Esophagus muscularis mucosa (tissue), 3 donors: ENCODE measurements around the gene PIGB.

Experiments
- CTCF ChIP-seq, 3 experiments: fragments of 200-600 bp in 2 of 3; fragments of 450-650 bp in 1 of 3; sonication (generic) in 2 of 3; IDR thresholded peaks; one replicate each; pipeline ENCODE4 v1.5.1; 2017 to 2019; ENCODE audit warnings: antibody characterized with exemption in 3 of 3, mild to moderate bottlenecking in 2 of 3, moderate library complexity in 1 of 3
- POLR2A ChIP-seq: fragments of 450-650 bp; IDR thresholded peaks from one replicate; pipeline ENCODE4 v1.6.1; 2017; ENCODE audit warnings: antibody characterized with exemption, moderate library complexity, mild to moderate bottlenecking, low read depth
- POLR2AphosphoS5 ChIP-seq, 2 donors: sonication (generic); formaldehyde crosslinking; IDR thresholded peaks; one replicate each; pipeline ENCODE4 v1.6.1; 2017; ENCODE audit warnings: antibody characterized with exemption in 2 of 2

GRCh38 chr15:55402707-55403106 is 83.7 kb downstream of the PIGB start:
- TF ChIP-seq CTCF (IDR thresholded peaks at IDR 0.05) (no peak), POLR2AphosphoS5 (IDR thresholded peaks at IDR 0.05) (no peak), POLR2A (no peak)
